Activated B cell treated with CpG ODN at 0.5 μM for 24 hours (primary cell): ENCODE measurements around the gene MAP7D3. TPM values are rescaled to one million over a fixed set of nuclear protein-coding genes. Genes with fewer than 3 reads are reported as not detected.

Experiments used
- ATAC-seq: fragments of 200-7000 bp; cut with Tn5 transposase; one replicate; pipeline ENCODE4 v1.10.0; 2021; ENCODE audit warnings: low read depth, mild to moderate bottlenecking, moderate library complexity
- CTCF ChIA-PET: fragments of 350-600 bp; sonication (Branson Sonifier 250); formaldehyde crosslinking; loops from one replicate; lab custom pipeline; 2021; ENCODE audit warnings: antibody characterized with exemption; lab: Charles Lee
- POLR2A ChIA-PET: fragments of 350-600 bp; sonication (Branson Sonifier 250); formaldehyde crosslinking; loops from one replicate; lab custom pipeline; 2021; ENCODE audit warnings: antibody characterized with exemption; lab: Charles Lee
- DNase-seq: peaks from one replicate; pipeline ENCODE4 v3.0.0; 2022
- H3K27ac Mint-ChIP-seq: one replicate; pipeline ENCODE4 v1.8.0; 2020; ENCODE audit warnings: mixed read lengths
- H3K27me3 Mint-ChIP-seq: one replicate; pipeline ENCODE4 v1.8.0; 2021; ENCODE audit warnings: mixed read lengths
- H3K36me3 Mint-ChIP-seq: one replicate; pipeline ENCODE4 v1.8.0; 2021; ENCODE audit warnings: low read depth, mixed read lengths
- H3K4me1 Mint-ChIP-seq: one replicate; pipeline ENCODE4 v1.8.0; 2021; ENCODE audit warnings: mixed read lengths
- H3K4me3 Mint-ChIP-seq: one replicate; pipeline ENCODE4 v1.8.0; 2020; ENCODE audit warnings: mild to moderate bottlenecking, mixed read lengths
- H3K9me3 Mint-ChIP-seq: one replicate; pipeline ENCODE4 v1.8.0; 2020; ENCODE audit warnings: mixed read lengths
- intact Hi-C: fragments of 100-400 bp; cut with micrococcal nuclease; formaldehyde crosslinking; loops from one replicate; pipeline ENCODE4 v1.15.1; 2024
- total RNA-seq: library from RNA; stranded (reverse); gene quantifications from 2 replicates; pipeline ENCODE4 v1.2.3, GENCODE V29; 2022
- TF ChIP-seq, protein P1 (sequence below): fragments of 200-600 bp; IDR thresholded peaks from one replicate; pipeline ENCODE4 v1.8.0; 2022; ENCODE audit warnings: antibody characterized with exemption, mild to moderate bottlenecking

MAP7D3 gene
- total RNA-seq, 1 donor from 2014 or later: 12.2 TPM

DNA sequence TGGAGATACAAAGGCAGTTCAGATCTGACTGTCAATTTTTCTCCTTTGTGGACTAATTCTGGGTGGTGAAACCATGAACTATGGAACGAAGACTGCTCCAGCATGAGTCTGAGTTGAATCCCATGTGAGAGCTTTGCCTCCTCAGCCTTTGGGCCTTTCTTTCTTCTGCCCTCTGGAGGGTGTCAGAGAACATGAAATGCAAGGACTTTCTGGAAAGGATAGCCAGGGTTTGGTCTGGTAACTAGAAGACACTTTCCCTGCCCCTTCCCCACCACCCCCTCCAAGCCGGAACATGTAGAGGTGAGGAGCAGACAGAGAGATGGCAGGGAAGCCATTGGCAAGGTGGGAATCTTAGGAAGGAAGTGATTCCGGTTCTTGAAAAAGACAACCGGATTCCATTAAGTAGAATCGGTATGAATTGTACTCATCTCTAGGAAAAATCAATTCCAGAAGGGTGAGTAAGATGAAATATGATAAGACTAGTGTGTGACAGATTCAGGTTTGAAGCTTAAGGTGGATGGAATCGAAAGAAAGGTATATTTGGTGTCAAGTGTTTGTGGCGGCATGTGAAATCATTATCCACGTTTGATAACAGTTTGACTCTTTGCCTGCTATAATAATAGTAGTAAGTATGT lies 84.9 kb downstream of the MAP7D3 start:
- ChIA-PET POLR2A (no interaction called here), CTCF (interaction anchor here (1.2 kb wide), 1 partner anchor 138 kb away, joined by 3 read pairs; no protein-coding TSS in a partner anchor)
- no peak for ATAC-seq
- Mint-ChIP-seq H3K9me3 (no peaks in the 10 kb centered on the region), H3K27ac (no peak overlapping the region), H3K27me3 (no peaks in the 10 kb centered on the region), H3K4me1 (no peaks in the 10 kb centered on the region), H3K36me3 (no peaks in the 10 kb centered on the region), H3K4me3 (no peak overlapping the region)
- TF ChIP-seq, protein P1, sequence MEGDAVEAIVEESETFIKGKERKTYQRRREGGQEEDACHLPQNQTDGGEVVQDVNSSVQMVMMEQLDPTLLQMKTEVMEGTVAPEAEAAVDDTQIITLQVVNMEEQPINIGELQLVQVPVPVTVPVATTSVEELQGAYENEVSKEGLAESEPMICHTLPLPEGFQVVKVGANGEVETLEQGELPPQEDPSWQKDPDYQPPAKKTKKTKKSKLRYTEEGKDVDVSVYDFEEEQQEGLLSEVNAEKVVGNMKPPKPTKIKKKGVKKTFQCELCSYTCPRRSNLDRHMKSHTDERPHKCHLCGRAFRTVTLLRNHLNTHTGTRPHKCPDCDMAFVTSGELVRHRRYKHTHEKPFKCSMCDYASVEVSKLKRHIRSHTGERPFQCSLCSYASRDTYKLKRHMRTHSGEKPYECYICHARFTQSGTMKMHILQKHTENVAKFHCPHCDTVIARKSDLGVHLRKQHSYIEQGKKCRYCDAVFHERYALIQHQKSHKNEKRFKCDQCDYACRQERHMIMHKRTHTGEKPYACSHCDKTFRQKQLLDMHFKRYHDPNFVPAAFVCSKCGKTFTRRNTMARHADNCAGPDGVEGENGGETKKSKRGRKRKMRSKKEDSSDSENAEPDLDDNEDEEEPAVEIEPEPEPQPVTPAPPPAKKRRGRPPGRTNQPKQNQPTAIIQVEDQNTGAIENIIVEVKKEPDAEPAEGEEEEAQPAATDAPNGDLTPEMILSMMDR: no peak
- intact Hi-C loops: loop anchor here (10.0 kb wide), 1 partner anchor 528 kb away; no protein-coding TSS in a partner anchor
- DNase-seq: no peak

DNA sequence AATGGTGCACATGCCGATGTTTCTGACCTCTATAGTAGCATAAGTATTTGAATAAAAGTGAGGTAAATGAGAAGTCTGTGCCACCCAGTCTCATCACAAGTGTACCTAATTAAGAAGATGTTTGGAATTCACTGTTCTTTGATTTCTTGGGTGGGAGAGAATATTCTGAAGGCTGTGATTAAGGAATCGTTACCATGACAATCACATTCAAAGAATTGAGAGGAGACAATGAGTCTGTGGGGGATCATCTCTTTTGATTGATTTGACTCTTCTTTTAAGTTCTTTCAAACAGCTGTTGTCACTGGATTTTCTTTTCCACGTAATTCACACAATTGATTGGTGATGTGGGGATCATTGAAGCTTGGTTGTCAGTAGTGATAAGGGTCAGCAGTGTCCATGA lies 85.8 kb downstream of the MAP7D3 start:
- Mint-ChIP-seq H3K27ac (no peak overlapping the region), H3K4me1 (no peaks in the 10 kb centered on the region), H3K4me3 (no peak overlapping the region), H3K36me3 (no peaks in the 10 kb centered on the region), H3K27me3 (no peaks in the 10 kb centered on the region), H3K9me3 (no peaks in the 10 kb centered on the region)
- ChIA-PET POLR2A (no interaction called here), CTCF (interaction anchor here (1.2 kb wide), 1 partner anchor 137 kb away, joined by 3 read pairs; no protein-coding TSS in a partner anchor)
- intact Hi-C loops: loop anchor here (10.0 kb wide), 1 partner anchor 529 kb away; no protein-coding TSS in a partner anchor
- ATAC-seq: no peak
- DNase-seq: no peak
- TF ChIP-seq, protein P1: no peak

DNA sequence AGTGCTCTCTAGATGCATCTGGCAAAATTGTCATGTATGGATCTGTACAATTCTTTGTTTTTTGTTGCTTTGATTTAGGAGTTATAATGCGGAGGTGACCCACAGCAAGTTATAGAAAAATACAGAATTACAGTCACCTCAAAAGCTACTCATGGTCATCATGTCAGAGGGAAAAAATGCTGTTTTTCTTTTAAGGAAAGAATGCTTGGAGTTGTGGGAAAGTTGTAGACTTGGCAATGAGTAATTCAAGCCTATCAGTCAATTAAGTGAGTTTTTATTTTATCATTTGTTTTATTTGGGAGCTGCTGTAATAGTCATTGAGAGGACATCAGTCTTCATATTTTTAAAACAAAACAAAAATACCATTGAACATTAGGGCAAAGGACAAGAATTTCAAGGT lies 87.5 kb downstream of the MAP7D3 start:
- Mint-ChIP-seq H3K4me1 (no peaks in the 10 kb centered on the region), H3K36me3 (no peaks in the 10 kb centered on the region), H3K27ac (no peak overlapping the region), H3K27me3 (no peaks in the 10 kb centered on the region), H3K4me3 (no peak overlapping the region), H3K9me3 (no peaks in the 10 kb centered on the region)
- no peak for DNase-seq
- TF ChIP-seq, protein P1: no peak
- intact Hi-C loops: loop anchor here (5.0 to 10.0 kb wide), 2 partner anchors 104 to 531 kb away; no protein-coding TSS in a partner anchor
- ATAC-seq: no peak
- ChIA-PET POLR2A (no interaction called here), CTCF (interaction anchor here (1.2 to 5.5 kb wide), 3 partner anchors 105 to 136 kb away, joined by 4 to 44 read pairs (median 12); no protein-coding TSS in a partner anchor)

Other genes starting within 250 kb of the MAP7D3 start
- gene FHL1, start 103.9 kb downstream of the MAP7D3 start, total RNA-seq: 2.6 and 6.4 TPM in 2 replicates
- gene ADGRG4, start 49.6 kb upstream of the MAP7D3 start, total RNA-seq: not detected in 2 replicates
- gene BRS3, start 236.5 kb upstream of the MAP7D3 start, total RNA-seq: not detected in 2 replicates
- gene HTATSF1, start 246.2 kb upstream of the MAP7D3 start, total RNA-seq: 23.9 and 24.5 TPM in 2 replicates